ENCODE data around the gene ZPBP2. TPM values are rescaled to one million over a fixed set of nuclear protein-coding genes. Genes with fewer than 3 reads are reported as not detected.

The ZPBP2 gene
- total RNA-seq, 1 experiment from 2014 or later = not detected

- Histone ChIP-seq H3F3A (ENCODE audit: low read length, unreplicated experiment) (no peaks in the 10 kb centered on the region), H3K27ac (ENCODE audit: low read length) (no peak overlapping the region), H3K9me3 (ENCODE audit: low read length) (no peaks in the 10 kb centered on the region), H2AFZ (ENCODE audit: low read length) (no peak overlapping the region), H3K4me3 (ENCODE audit: low read length) (no peak overlapping the region), H3K4me1 (ENCODE audit: insufficient read depth, low read length) (no peaks in the 10 kb centered on the region), H3K9me2 (replicated peaks; ENCODE audit: low read length) (no peaks in the 10 kb centered on the region), H3K36me3 (ENCODE audit: low read depth, low read length) (no peaks in the 10 kb centered on the region), H3K4me2 (ENCODE audit: low read length) (no peak overlapping the region), H3K79me2 (ENCODE audit: low read length) (no peaks in the 10 kb centered on the region), H3K9ac (ENCODE audit: low read length) (no peak overlapping the region), H4K20me1 (ENCODE audit: low read length) (no peaks in the 10 kb centered on the region), H3K27me3 (ENCODE audit: low read length) (no peaks in the 10 kb centered on the region)
- DNase-seq = no peak
- ChIA-PET CTCF (no interaction called here), POLR2A (ENCODE audit: unreplicated experiment) (no interaction called here)
- intact Hi-C loops (cut with micrococcal nuclease) = no loop called here
- ATAC-seq = no peak
- BruUV-seq (replicated peaks) = no TSS peak
- no peak for TF ChIP-seq CTCF (conservative IDR thresholded peaks at IDR 0.05; ENCODE audit: low read depth, low read length)
- TF ChIP-seq EZH2phosphoT487 (IDR thresholded peaks at IDR 0.05; ENCODE audit: borderline replicate concordance, low read length) = no peak
- TF ChIP-seq EZH2 (IDR thresholded peaks at IDR 0.05; ENCODE audit: low read length, unreplicated experiment) = no peak
Measured at GRCh38 chr17:39903158-39903884, 35.3 kb downstream of the ZPBP2 start.

GRCh38 chr17:39904990-39905288, 36.9 kb downstream of the ZPBP2 start:
- Histone ChIP-seq H3K27me3 (ENCODE audit: low read length) (no peaks in the 10 kb centered on the region), H3K9me3 (ENCODE audit: low read length) (no peaks in the 10 kb centered on the region), H3K4me2 (ENCODE audit: low read length) (no peak overlapping the region), H2AFZ (ENCODE audit: low read length) (no peak overlapping the region), H3K27ac (ENCODE audit: low read length) (no peak overlapping the region), H3K79me2 (ENCODE audit: low read length) (no peaks in the 10 kb centered on the region), H3K4me1 (ENCODE audit: insufficient read depth, low read length) (no peaks in the 10 kb centered on the region), H3K9ac (ENCODE audit: low read length) (no peak overlapping the region), H3K9me2 (replicated peaks; ENCODE audit: low read length) (no peaks in the 10 kb centered on the region), H3F3A (ENCODE audit: low read length, unreplicated experiment) (no peaks in the 10 kb centered on the region), H3K4me3 (ENCODE audit: low read length) (no peak overlapping the region), H3K36me3 (ENCODE audit: low read depth, low read length) (no peaks in the 10 kb centered on the region), H4K20me1 (ENCODE audit: low read length) (no peaks in the 10 kb centered on the region)
- intact Hi-C loops (cut with micrococcal nuclease) = no loop called here
- TF ChIP-seq EZH2phosphoT487 (IDR thresholded peaks at IDR 0.05; ENCODE audit: borderline replicate concordance, low read length) = no peak
- no peak for TF ChIP-seq CTCF (conservative IDR thresholded peaks at IDR 0.05; ENCODE audit: low read depth, low read length)
- TF ChIP-seq EZH2 (IDR thresholded peaks at IDR 0.05; ENCODE audit: low read length, unreplicated experiment) = no peak
- ChIA-PET CTCF (no interaction called here), POLR2A (ENCODE audit: unreplicated experiment) (no interaction called here)
- no peak for DNase-seq
- no peak for ATAC-seq
- no TSS peak for BruUV-seq (replicated peaks)

- no peaks in the 10 kb centered on the region for H3K9me2 ChIP-seq (replicated peaks; ENCODE audit: low read length)
- ATAC-seq = no peak
- H3K9ac ChIP-seq (ENCODE audit: low read length) = no peak overlapping the region
- H3K27me3 ChIP-seq (ENCODE audit: low read length) = no peaks in the 10 kb centered on the region
- H3K36me3 ChIP-seq (ENCODE audit: low read depth, low read length) = no peaks in the 10 kb centered on the region
- no peaks in the 10 kb centered on the region for H4K20me1 ChIP-seq (ENCODE audit: low read length)
- no peak overlapping the region for H2AFZ ChIP-seq (ENCODE audit: low read length)
- H3K4me3 ChIP-seq (ENCODE audit: low read length) = no peak overlapping the region
- no TSS peak for BruUV-seq (replicated peaks)
- H3K9me3 ChIP-seq (ENCODE audit: low read length) = no peaks in the 10 kb centered on the region
- H3K4me1 ChIP-seq (ENCODE audit: insufficient read depth, low read length) = no peaks in the 10 kb centered on the region
- no peak overlapping the region for H3K4me2 ChIP-seq (ENCODE audit: low read length)
- H3K27ac ChIP-seq (ENCODE audit: low read length) = no peak overlapping the region
- ChIA-PET POLR2A (ENCODE audit: unreplicated experiment) (no interaction called here), CTCF (no interaction called here)
- intact Hi-C loops (cut with micrococcal nuclease) = no loop called here
- TF ChIP-seq CTCF (conservative IDR thresholded peaks at IDR 0.05; ENCODE audit: low read depth, low read length) (no peak), EZH2phosphoT487 (IDR thresholded peaks at IDR 0.05; ENCODE audit: borderline replicate concordance, low read length) (no peak), EZH2 (IDR thresholded peaks at IDR 0.05; ENCODE audit: low read length, unreplicated experiment) (no peak)
- no peaks in the 10 kb centered on the region for H3K79me2 ChIP-seq (ENCODE audit: low read length)
- H3F3A ChIP-seq (ENCODE audit: low read length, unreplicated experiment) = no peaks in the 10 kb centered on the region
- DNase-seq = no peak
Measured at GRCh38 chr17:39908789-39909352, 40.9 kb downstream of the ZPBP2 start.
